H9 (cell line): Measurements from ENCODE around the gene AFAP1L2. TPM values are rescaled to one million over a fixed set of nuclear protein-coding genes. Genes with fewer than 3 reads are reported as not detected.

Experiments used
- DNase-seq: peaks from one replicate; pipeline ENCODE4 v3.0.0-alpha.2; 2017
- H2AFZ ChIP-seq: one replicate; pipeline ENCODE4 v1.6.1; 2013; ENCODE audit warnings: mild to moderate bottlenecking, low read length, control low read depth, moderate library complexity
- H2AK5ac ChIP-seq: 2 replicates; pipeline ENCODE4 v1.6.1; 2013; ENCODE audit warnings: low read length, control low read depth, mixed read lengths; ENCODE audit not compliant: insufficient read length
- H2BK120ac ChIP-seq: one replicate; pipeline ENCODE4 v1.6.1; 2013; ENCODE audit warnings: low read depth, mild to moderate bottlenecking, low read length, control low read depth, inconsistent platforms; ENCODE audit not compliant: poor library complexity, severe bottlenecking
- H2BK12ac ChIP-seq: 2 replicates; pipeline ENCODE4 v1.6.1; 2013; ENCODE audit warnings: low read length, control low read depth, mixed read lengths, low read depth; ENCODE audit not compliant: insufficient read length
- H2BK15ac ChIP-seq: 2 replicates; pipeline ENCODE4 v1.6.1; 2013; ENCODE audit warnings: low read depth, low read length, control low read depth
- H2BK20ac ChIP-seq: one replicate; pipeline ENCODE4 v1.6.1; 2013; ENCODE audit warnings: low read depth, mild to moderate bottlenecking, low read length, control low read depth, inconsistent platforms; ENCODE audit not compliant: poor library complexity, severe bottlenecking
- H2BK5ac ChIP-seq: 2 replicates; pipeline ENCODE4 v1.6.1; 2013; ENCODE audit warnings: low read length, control low read depth, mixed read lengths; ENCODE audit not compliant: insufficient read length
- H3K14ac ChIP-seq: 2 replicates; pipeline ENCODE4 v1.6.1; 2013; ENCODE audit warnings: low read length, control low read depth; ENCODE audit not compliant: insufficient read depth
- H3K18ac ChIP-seq: 2 replicates; pipeline ENCODE4 v1.6.1; 2013; ENCODE audit warnings: low read depth, mild to moderate bottlenecking, mixed read lengths, low read length, control low read depth; ENCODE audit not compliant: insufficient read length
- H3K23ac ChIP-seq: 2 replicates; pipeline ENCODE4 v1.6.1; 2013; ENCODE audit warnings: low read length, control low read depth, mixed read lengths, low read depth; ENCODE audit not compliant: insufficient read length
- H3K23me2 ChIP-seq: 2 replicates; pipeline ENCODE4 v1.6.1; 2013; ENCODE audit warnings: low read depth, mild to moderate bottlenecking, mixed read lengths, low read length, control low read depth; ENCODE audit not compliant: insufficient read length, poor library complexity, severe bottlenecking
- H3K27ac ChIP-seq: 2 replicates; pipeline ENCODE4 v1.5.1; 2013; ENCODE audit warnings: low read length, control low read depth, mixed read lengths, low read depth; ENCODE audit not compliant: insufficient read length
- H3K27me3 ChIP-seq: 2 replicates; pipeline ENCODE4 v1.6.1; 2013; ENCODE audit warnings: low read length, control low read depth, inconsistent platforms; ENCODE audit not compliant: insufficient read depth
- H3K4ac ChIP-seq: 2 replicates; pipeline ENCODE4 v1.6.1; 2013; ENCODE audit warnings: low read depth, mild to moderate bottlenecking, control low read depth, inconsistent platforms, low read length, moderate library complexity
- H3K4me1 ChIP-seq: 2 replicates; pipeline ENCODE4 v1.6.1; 2013; ENCODE audit warnings: low read length, control low read depth, inconsistent platforms; ENCODE audit not compliant: insufficient read depth
- H3K4me2 ChIP-seq: 2 replicates; pipeline ENCODE4 v1.6.1; 2013; ENCODE audit warnings: low read length, control low read depth, mixed read lengths; ENCODE audit not compliant: insufficient read length, insufficient read depth
- H3K56ac ChIP-seq: 2 replicates; pipeline ENCODE4 v1.6.1; 2013; ENCODE audit warnings: low read depth, mild to moderate bottlenecking, mixed read lengths, low read length, control low read depth; ENCODE audit not compliant: insufficient read length
- H3K79me1 ChIP-seq: 2 replicates; pipeline ENCODE4 v1.6.1; 2013; ENCODE audit warnings: low read depth, mild to moderate bottlenecking, moderate library complexity, low read length, control low read depth, inconsistent platforms; ENCODE audit not compliant: insufficient read depth, poor library complexity, severe bottlenecking
- H3K79me2 ChIP-seq: 2 replicates; pipeline ENCODE4 v1.6.1; 2013; ENCODE audit warnings: low read length, control low read depth, inconsistent platforms; ENCODE audit not compliant: insufficient read depth
- H3K9ac ChIP-seq: 2 replicates; pipeline ENCODE4 v1.6.1; 2013; ENCODE audit warnings: low read length, control low read depth, mixed read lengths; ENCODE audit not compliant: insufficient read length; ENCODE audit errors: extremely low read depth
- H3K9me3 ChIP-seq: one replicate; pipeline ENCODE4 v1.6.1; 2013; ENCODE audit warnings: low read depth, low read length, inconsistent platforms; ENCODE audit not compliant: control insufficient read depth
- H3T11ph ChIP-seq: one replicate; pipeline ENCODE4 v1.6.1; 2013; ENCODE audit warnings: mild to moderate bottlenecking, low read length, control low read depth, inconsistent platforms
- H4K20me1 ChIP-seq: one replicate; pipeline ENCODE4 v1.6.1; 2013; ENCODE audit not compliant: control insufficient read depth, insufficient read length, insufficient read depth
- H4K5ac ChIP-seq: 2 replicates; pipeline ENCODE4 v1.6.1; 2013; ENCODE audit warnings: low read depth, mild to moderate bottlenecking, mixed read lengths, low read length, control low read depth; ENCODE audit not compliant: insufficient read length
- H4K8ac ChIP-seq: replicated peaks from 2 replicates; pipeline ENCODE4 v1.6.1; 2013; ENCODE audit warnings: low read length, control low read depth, mixed read lengths, low read depth; ENCODE audit not compliant: insufficient read length
- H4K91ac ChIP-seq: 2 replicates; pipeline ENCODE4 v1.6.1; 2013; ENCODE audit warnings: low read depth, mild to moderate bottlenecking, moderate library complexity, mixed read lengths, low read length, control low read depth; ENCODE audit not compliant: insufficient read length
- H3K27ac Mint-ChIP-seq, 3 experiments: 2 replicates in 2 of 3; 3 replicates in 1 of 3; pipeline ENCODE4 v1.8.0; 2020 to 2021; ENCODE audit warnings: mixed read lengths in 3 of 3, mild to moderate bottlenecking in 1 of 3, moderate library complexity in 1 of 3
- H3K27me3 Mint-ChIP-seq: 2 replicates; pipeline ENCODE4 v1.8.0; 2021; ENCODE audit warnings: low read depth, mild to moderate bottlenecking, moderate library complexity, mixed read lengths
- H3K36me3 Mint-ChIP-seq, 3 experiments: 2 replicates in 2 of 3; 3 replicates in 1 of 3; pipeline ENCODE4 v1.8.0; 2020 to 2021; ENCODE audit warnings: low read depth in 3 of 3, mixed read lengths in 3 of 3; ENCODE audit not compliant: insufficient read depth in 1 of 3
- H3K4me1 Mint-ChIP-seq, 2 experiments: 2 replicates each; pipeline ENCODE4 v1.8.0; 2020; ENCODE audit warnings: mixed read lengths in 2 of 2
- H3K4me3 Mint-ChIP-seq, 2 experiments: 2 replicates in 1 of 2; 3 replicates in 1 of 2; pipeline ENCODE4 v1.8.0; 2020 to 2021; ENCODE audit warnings: mild to moderate bottlenecking in 2 of 2, mixed read lengths in 2 of 2, moderate library complexity in 1 of 2
- H3K9me3 Mint-ChIP-seq, 2 experiments: 2 replicates in 1 of 2; 3 replicates in 1 of 2; pipeline ENCODE4 v1.8.0; 2020; ENCODE audit warnings: mild to moderate bottlenecking in 2 of 2, mixed read lengths in 2 of 2, moderate library complexity in 1 of 2
- WGBS: extraction: QIAGEN DNeasy Blood & Tissue Kit; methylation state at CpG from one replicate; pipeline ENCODE4 v1.1.7; 2013; ENCODE audit warnings: missing lambda C conversion rate, low lambda C conversion rate, mixed read lengths; ENCODE audit not compliant: insufficient read length; ENCODE audit errors: extremely low coverage; 5-methylcytosine and 5-hydroxymethylcytosine counted together
- total RNA-seq: library from RNA; stranded (reverse); gene quantifications from 2 replicates; pipeline ENCODE4 v1.2.1, GENCODE V29; 2021
- TF ChIP-seq, protein P1 (sequence below): fragments of 200-600 bp; sonication (generic); conservative IDR thresholded peaks from 3 replicates; pipeline ENCODE4 v1.8.0; 2021; ENCODE audit warnings: antibody characterized with exemption, mild to moderate bottlenecking

AFAP1L2 gene
- total RNA-seq, 1 experiment from 2014 or later: 0.77 TPM

- H2BK12ac ChIP-seq: no peak overlapping the region
- H2BK120ac ChIP-seq: no peak overlapping the region
- no peak overlapping the region for H3K18ac ChIP-seq
- no peak overlapping the region for H3K9ac ChIP-seq
- H3K4me2 ChIP-seq: no peak overlapping the region
- no peaks in the 10 kb centered on the region for H3K9me3 ChIP-seq
- no peaks in the 10 kb centered on the region for H3K79me2 ChIP-seq
- no peak overlapping the region for H2BK20ac ChIP-seq
- peaks cover 6% of the 10 kb centered on the region for H3K23me2 ChIP-seq
- TF ChIP-seq, protein P1, sequence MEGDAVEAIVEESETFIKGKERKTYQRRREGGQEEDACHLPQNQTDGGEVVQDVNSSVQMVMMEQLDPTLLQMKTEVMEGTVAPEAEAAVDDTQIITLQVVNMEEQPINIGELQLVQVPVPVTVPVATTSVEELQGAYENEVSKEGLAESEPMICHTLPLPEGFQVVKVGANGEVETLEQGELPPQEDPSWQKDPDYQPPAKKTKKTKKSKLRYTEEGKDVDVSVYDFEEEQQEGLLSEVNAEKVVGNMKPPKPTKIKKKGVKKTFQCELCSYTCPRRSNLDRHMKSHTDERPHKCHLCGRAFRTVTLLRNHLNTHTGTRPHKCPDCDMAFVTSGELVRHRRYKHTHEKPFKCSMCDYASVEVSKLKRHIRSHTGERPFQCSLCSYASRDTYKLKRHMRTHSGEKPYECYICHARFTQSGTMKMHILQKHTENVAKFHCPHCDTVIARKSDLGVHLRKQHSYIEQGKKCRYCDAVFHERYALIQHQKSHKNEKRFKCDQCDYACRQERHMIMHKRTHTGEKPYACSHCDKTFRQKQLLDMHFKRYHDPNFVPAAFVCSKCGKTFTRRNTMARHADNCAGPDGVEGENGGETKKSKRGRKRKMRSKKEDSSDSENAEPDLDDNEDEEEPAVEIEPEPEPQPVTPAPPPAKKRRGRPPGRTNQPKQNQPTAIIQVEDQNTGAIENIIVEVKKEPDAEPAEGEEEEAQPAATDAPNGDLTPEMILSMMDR: no peak
- H4K5ac ChIP-seq: no peak overlapping the region
- H2BK5ac ChIP-seq: no peak overlapping the region
- no peak overlapping the region for H3K4ac ChIP-seq
- H3K23ac ChIP-seq: no peak overlapping the region
- H3K4me1 ChIP-seq: no peaks in the 10 kb centered on the region; the same call in 1 of the 2 replicates
- no peaks in the 10 kb centered on the region for H3K36me3 Mint-ChIP-seq
- no peaks in the 10 kb centered on the region for H3K27me3 ChIP-seq
- no peaks in the 10 kb centered on the region for H4K20me1 ChIP-seq
- DNase-seq: no peak
- H3K4me1 Mint-ChIP-seq: peaks cover 6 to 8% of the 10 kb centered on the region in 2 experiments
- no peaks in the 10 kb centered on the region for H3K79me1 ChIP-seq
- no peak overlapping the region for H2AFZ ChIP-seq
- H3K27ac Mint-ChIP-seq: no peak overlapping the region; a peak in 1 of 7 replicates
- H3T11ph ChIP-seq: no peak overlapping the region
- H3K27ac ChIP-seq: no peak overlapping the region
- no peaks in the 10 kb centered on the region for H3K9me3 Mint-ChIP-seq
- no CpG with 5 or more reads among the region's 9 CpGs for WGBS
- no peak overlapping the region for H3K14ac ChIP-seq
- no peak overlapping the region for H3K4me3 Mint-ChIP-seq
- no peak overlapping the region for H3K56ac ChIP-seq
- H2AK5ac ChIP-seq: no peak overlapping the region
- no peak overlapping the region for H2BK15ac ChIP-seq
- no peak overlapping the region for H4K8ac ChIP-seq
- no peak overlapping the region for H4K91ac ChIP-seq
- H3K27me3 Mint-ChIP-seq: peaks cover 13% of the 10 kb centered on the region
Measured at GRCh38 chr10:114308531-114309363, 95.6 kb downstream of the AFAP1L2 start.
